WTC11 (cell line): ENCODE measurements around the gene FOXP1. TPM values are rescaled to one million over a fixed set of nuclear protein-coding genes. Genes with fewer than 3 reads are reported as not detected.

Experiments used
- ATAC-seq: fragments of 200-7000 bp; cut with Tn5 transposase; 2 replicates; pipeline ENCODE4 v1.10.0; 2021; ENCODE audit warnings: mild to moderate bottlenecking, moderate library complexity
- CTCF ChIA-PET: fragments of 300-600 bp; sonication (Branson Sonifier 250); formaldehyde crosslinking; loops from one replicate; lab custom pipeline; 2021; ENCODE audit warnings: antibody characterized with exemption; lab: Charles Lee
- POLR2A ChIA-PET: fragments of 350-600 bp; sonication (Branson Sonifier 250); formaldehyde crosslinking; loops from one replicate; lab custom pipeline; 2021; ENCODE audit warnings: antibody characterized with exemption; lab: Charles Lee
- DNase-seq: peaks from one replicate; pipeline ENCODE4 v3.0.0; 2021; ENCODE audit warnings: low spot score
- H3K27ac Mint-ChIP-seq: 2 replicates; pipeline ENCODE4 v1.8.0; 2021; ENCODE audit warnings: mixed read lengths
- H3K27me3 Mint-ChIP-seq: 2 replicates; pipeline ENCODE4 v1.8.0; 2021; ENCODE audit warnings: low read depth, mild to moderate bottlenecking, moderate library complexity, mixed read lengths
- H3K36me3 Mint-ChIP-seq: 2 replicates; pipeline ENCODE4 v1.8.0; 2021; ENCODE audit warnings: mixed read lengths
- H3K4me1 Mint-ChIP-seq: 2 replicates; pipeline ENCODE4 v1.8.0; 2022; ENCODE audit warnings: mixed read lengths
- H3K4me3 Mint-ChIP-seq: 2 replicates; pipeline ENCODE4 v1.8.0; 2021; ENCODE audit warnings: mild to moderate bottlenecking, moderate library complexity, mixed read lengths
- H3K9me3 Mint-ChIP-seq: 2 replicates; pipeline ENCODE4 v1.8.0; 2021; ENCODE audit warnings: mixed read lengths
- AR ChIP-seq: fragments of 250-450 bp; sonication (Bioruptor Pico); IDR thresholded peaks from 2 replicates; pipeline ENCODE4 v1.9.0; 2021; ENCODE audit warnings: mild to moderate bottlenecking
- ARID4B ChIP-seq: sonication (generic); formaldehyde crosslinking; IDR thresholded peaks from 2 replicates; pipeline ENCODE4 v1.8.0; 2023; ENCODE audit warnings: missing genetic modification reagents, mild to moderate bottlenecking, borderline replicate concordance
- CBFB ChIP-seq: sonication (generic); formaldehyde crosslinking; IDR thresholded peaks from 2 replicates; pipeline ENCODE4 v1.8.1; 2022; ENCODE audit warnings: mild to moderate bottlenecking, low read depth, missing genetic modification reagents
- CREB1 ChIP-seq: sonication (generic); formaldehyde crosslinking; IDR thresholded peaks from 2 replicates; pipeline ENCODE4 v1.8.0; 2023; ENCODE audit warnings: mild to moderate bottlenecking, missing genetic modification reagents
- FOXP1 ChIP-seq: sonication (generic); formaldehyde crosslinking; IDR thresholded peaks from 2 replicates; pipeline ENCODE4 v1.8.0; 2022; ENCODE audit warnings: missing genetic modification reagents, mild to moderate bottlenecking, moderate library complexity, borderline replicate concordance
- GABPB1 ChIP-seq: sonication (generic); formaldehyde crosslinking; IDR thresholded peaks from 2 replicates; pipeline ENCODE4 v1.8.1; 2023; ENCODE audit warnings: mild to moderate bottlenecking, missing genetic modification reagents
- GRHL2 ChIP-seq: fragments of 250-450 bp; sonication (Bioruptor Pico); IDR thresholded peaks from 2 replicates; pipeline ENCODE4 v1.8.0; 2022; ENCODE audit warnings: mild to moderate bottlenecking, moderate library complexity; ENCODE audit not compliant: insufficient replicate concordance, severe bottlenecking
- HMGXB4 ChIP-seq: sonication (generic); formaldehyde crosslinking; IDR thresholded peaks from 2 replicates; pipeline ENCODE4 v1.8.1; 2023; ENCODE audit warnings: mild to moderate bottlenecking, moderate library complexity, missing genetic modification reagents
- JAZF1 ChIP-seq: fragments of 250-450 bp; sonication (Bioruptor Pico); IDR thresholded peaks from 2 replicates; pipeline ENCODE4 v1.9.0; 2021; ENCODE audit warnings: moderate library complexity, mild to moderate bottlenecking, inconsistent platforms
- KAT7 ChIP-seq: sonication (generic); formaldehyde crosslinking; IDR thresholded peaks from 2 replicates; pipeline ENCODE4 v1.8.1; 2023; ENCODE audit warnings: missing genetic modification reagents, mild to moderate bottlenecking, borderline replicate concordance
- NFYB ChIP-seq: sonication (generic); formaldehyde crosslinking; conservative IDR thresholded peaks from 2 replicates; pipeline ENCODE4 v1.8.0; 2022; ENCODE audit warnings: low read depth, missing genetic modification reagents
- OVOL2 ChIP-seq: fragments of 250-450 bp; sonication (Bioruptor Pico); IDR thresholded peaks from 2 replicates; pipeline ENCODE4 v1.9.0; 2021; ENCODE audit warnings: mild to moderate bottlenecking, borderline replicate concordance
- TCF7 ChIP-seq: sonication (generic); formaldehyde crosslinking; IDR thresholded peaks from 2 replicates; pipeline ENCODE4 v1.8.0; 2022; ENCODE audit warnings: mild to moderate bottlenecking, low read depth, missing genetic modification reagents, moderate library complexity
- ZMAT4 ChIP-seq: fragments of 250-450 bp; sonication (Bioruptor Pico); IDR thresholded peaks from 2 replicates; pipeline ENCODE4 v1.9.0; 2021; ENCODE audit warnings: mild to moderate bottlenecking
- ZNF396 ChIP-seq: fragments of 250-450 bp; sonication (Bioruptor Pico); IDR thresholded peaks from 2 replicates; pipeline ENCODE4 v1.8.0; 2021; ENCODE audit warnings: mild to moderate bottlenecking, moderate library complexity, borderline replicate concordance
- total RNA-seq: library from RNA; stranded (reverse); gene quantifications from 3 replicates; pipeline ENCODE4 v1.2.3, GENCODE V29; 2021

FOXP1 gene
- total RNA-seq, 1 experiment from 2014 or later = 25.8 TPM

GRCh38 chr3:71057526-71057894 lies 526.0 kb downstream of the FOXP1 start:
- CTCF ChIA-PET = interaction anchor here (1.5 to 1.7 kb wide), 2 partner anchors 10 to 11 kb away, joined by 5 read pairs; no protein-coding TSS in a partner anchor
- H3K36me3 Mint-ChIP-seq = no peaks in the 10 kb centered on the region
- 0 out of 2 replicates have a peak overlapping the region, but pooled peaks have one; percentile 46 for H3K27ac Mint-ChIP-seq
- no peaks in the 10 kb centered on the region for H3K9me3 Mint-ChIP-seq
- peaks cover 99% of the 10 kb centered on the region for H3K4me1 Mint-ChIP-seq
- H3K4me3 Mint-ChIP-seq = no peak overlapping the region
- TF ChIP-seq FOXP1 (CRISPR knock-in tag) = no peak
- TF ChIP-seq CREB1 (CRISPR knock-in tag) = no peak
- TF ChIP-seq GABPB1 (CRISPR knock-in tag) = no peak
- no peak for TF ChIP-seq TCF7 (CRISPR knock-in tag)
- TF ChIP-seq GRHL2 (CRISPR knock-in tag) = no peak
- DNase-seq (no peak), ATAC-seq (peak; percentile 61)
- no peaks in the 10 kb centered on the region for H3K27me3 Mint-ChIP-seq
- POLR2A ChIA-PET = no interaction called here

GRCh38 chr3:71056327-71056726 lies 527.2 kb downstream of the FOXP1 start:
- ATAC-seq = no peak
- H3K27ac Mint-ChIP-seq = no peak overlapping the region
- ChIA-PET CTCF (interaction anchor here (0.7 to 1.5 kb wide), 2 partner anchors 10 to 329 kb away, joined by 3 to 5 read pairs; no protein-coding TSS in a partner anchor), POLR2A (interaction anchor here (0.7 kb wide), 1 partner anchor 1195 kb away, joined by 3 read pairs; no protein-coding TSS in a partner anchor)
- H3K9me3 Mint-ChIP-seq = no peaks in the 10 kb centered on the region
- H3K36me3 Mint-ChIP-seq = no peaks in the 10 kb centered on the region
- no peak overlapping the region for H3K4me3 Mint-ChIP-seq
- peaks cover 99% of the 10 kb centered on the region for H3K4me1 Mint-ChIP-seq
- DNase-seq = no peak
- no peaks in the 10 kb centered on the region for H3K27me3 Mint-ChIP-seq
- no peak for TF ChIP-seq CBFB (CRISPR knock-in tag)
- TF ChIP-seq HMGXB4 = no peak
- no peak for TF ChIP-seq ZNF396
- TF ChIP-seq ARID4B (CRISPR knock-in tag) = no peak
- no peak for TF ChIP-seq OVOL2 (CRISPR knock-in tag)
- no peak for TF ChIP-seq NFYB
- TF ChIP-seq ZMAT4 (CRISPR knock-in tag) = no peak
- TF ChIP-seq KAT7 (CRISPR knock-in tag) = no peak
- TF ChIP-seq AR (CRISPR knock-in tag) = no peak
- TF ChIP-seq JAZF1 (CRISPR knock-in tag) = no peak
- TF ChIP-seq, all 79 proteins: peak for 0
